B cell (primary cell): Measurements from ENCODE around the gene APRT. TPM values are rescaled to one million over a fixed set of nuclear protein-coding genes. Genes with fewer than 3 reads are reported as not detected.

ENCODE experiments used
- ATAC-seq: fragments of 200-7000 bp; cut with Tn5 transposase; one replicate; pipeline ENCODE4 v1.10.0; 2021; ENCODE audit warnings: low read depth, mild to moderate bottlenecking, moderate number of reproducible peaks, moderate library complexity
- CTCF ChIA-PET: fragments of 350-600 bp; sonication (Branson Sonifier 250); formaldehyde crosslinking; loops from one replicate; lab custom pipeline; 2021; ENCODE audit warnings: antibody characterized with exemption, inconsistent platforms; lab: Charles Lee
- POLR2A ChIA-PET: fragments of 350-600 bp; sonication (Branson Sonifier 250); formaldehyde crosslinking; loops from one replicate; lab custom pipeline; 2021; ENCODE audit warnings: antibody characterized with exemption; lab: Charles Lee
- DNase-seq: peaks from one replicate; pipeline ENCODE4 v3.0.0; 2013
- H2AFZ ChIP-seq: 2 replicates; pipeline ENCODE4 v1.6.1; 2012; ENCODE audit warnings: mild to moderate bottlenecking, low read depth, low read length; ENCODE audit not compliant: insufficient read depth, poor library complexity, severe bottlenecking
- H3K27ac ChIP-seq, 2 donors: 1 replicate in 1 of 2; 2 replicates in 1 of 2; pipeline ENCODE4 v1.5.1; 2012 to 2013; ENCODE audit warnings: low read length in 2 of 2, mild to moderate bottlenecking in 2 of 2, moderate library complexity in 1 of 2
- H3K27me3 ChIP-seq, 4 experiments: fragments of 200-600 bp in 1 of 4; sonication (generic) in 1 of 4; replicated peaks in 1 of 4; 1 replicate in 2 of 4; 2 replicates in 2 of 4; pipeline versions ENCODE4 v1.6.1 to v1.7.0; 2013 to 2016; ENCODE audit warnings: low read length in 3 of 4, mild to moderate bottlenecking in 2 of 4, mixed read lengths in 1 of 4, moderate library complexity in 1 of 4; ENCODE audit not compliant: insufficient read depth in 4 of 4, control insufficient read depth in 3 of 4; ENCODE audit errors: control extremely low read depth in 1 of 4
- H3K36me3 ChIP-seq, 2 experiments: replicated peaks in 1 of 2; 1 replicate in 1 of 2; 2 replicates in 1 of 2; pipeline versions ENCODE4 v1.6.1 to v1.7.1; 2013; ENCODE audit warnings: low read length in 1 of 2; ENCODE audit not compliant: insufficient read depth in 2 of 2, control insufficient read depth in 1 of 2; ENCODE audit errors: control extremely low read depth in 1 of 2, extremely low read depth in 1 of 2
- H3K4me1 ChIP-seq, 2 donors: fragments of 200-600 bp in 1 of 2; sonication (generic) in 1 of 2; 1 replicate in 1 of 2; 2 replicates in 1 of 2; pipeline versions ENCODE4 v1.5.1 to v1.6.1; 2013 to 2017; ENCODE audit warnings: low read length in 2 of 2; ENCODE audit not compliant: control insufficient read depth in 2 of 2, insufficient read depth in 2 of 2
- H3K4me2 ChIP-seq: replicated peaks from 2 replicates; pipeline ENCODE3; 2012; ENCODE audit warnings: mild to moderate bottlenecking, low read depth, low read length; ENCODE audit not compliant: poor library complexity, severe bottlenecking
- H3K4me3 ChIP-seq, 5 experiments: fragments of 200-600 bp in 1 of 5; sonication (generic) in 1 of 5; 1 replicate in 3 of 5; 2 replicates in 2 of 5; pipeline versions ENCODE4 v1.5.1 to v1.7.0; 2011 to 2016; ENCODE audit warnings: low read length in 4 of 5, mild to moderate bottlenecking in 4 of 5, low read depth in 2 of 5, control low read depth in 1 of 5, moderate library complexity in 1 of 5; ENCODE audit not compliant: insufficient read depth in 1 of 5; ENCODE audit errors: control extremely low read depth in 1 of 5, extremely low read depth in 1 of 5
- H3K79me2 ChIP-seq: fragments of 200-600 bp; sonication (generic); one replicate; pipeline ENCODE4 v1.6.0; 2016; ENCODE audit warnings: low read length; ENCODE audit not compliant: control insufficient read depth, insufficient read depth
- H3K9ac ChIP-seq: fragments of 200-600 bp; sonication (generic); 2 replicates; pipeline ENCODE4 v1.6.1; 2017; ENCODE audit warnings: mild to moderate bottlenecking, low read length, moderate library complexity
- H3K9me3 ChIP-seq, 3 donors: one replicate each; pipeline versions ENCODE4 v1.6.1 to v1.7.1; 2013; ENCODE audit warnings: low read length in 2 of 3; ENCODE audit not compliant: control insufficient read depth in 2 of 3, insufficient read depth in 1 of 3; ENCODE audit errors: control extremely low read depth in 1 of 3
- H4K20me1 ChIP-seq: 2 replicates; pipeline ENCODE4 v1.6.0; 2012; ENCODE audit warnings: mild to moderate bottlenecking, low read length; ENCODE audit not compliant: insufficient read depth, control insufficient read depth, poor library complexity, severe bottlenecking
- H3K27ac Mint-ChIP-seq: one replicate; pipeline ENCODE4 v1.8.0; 2021; ENCODE audit warnings: mixed read lengths
- H3K27me3 Mint-ChIP-seq: one replicate; pipeline ENCODE4 v1.8.0; 2021; ENCODE audit warnings: mixed read lengths
- H3K4me1 Mint-ChIP-seq: one replicate; pipeline ENCODE4 v1.8.0; 2021; ENCODE audit warnings: mixed read lengths
- H3K4me3 Mint-ChIP-seq: one replicate; pipeline ENCODE4 v1.8.0; 2021; ENCODE audit warnings: mixed read lengths
- H3K9me3 Mint-ChIP-seq: one replicate; pipeline ENCODE4 v1.8.0; 2022; ENCODE audit warnings: mixed read lengths; ENCODE audit not compliant: insufficient read depth
- CTCF ChIP-seq: fragments of 200-600 bp; IDR thresholded peaks from one replicate; pipeline ENCODE4 v1.8.0; 2022; ENCODE audit warnings: antibody characterized with exemption, mild to moderate bottlenecking
- EZH2 ChIP-seq: IDR thresholded peaks from 2 replicates; pipeline ENCODE4 v1.6.1; 2012; ENCODE audit warnings: borderline replicate concordance, low read depth, mild to moderate bottlenecking, moderate library complexity, low read length; ENCODE audit not compliant: insufficient read depth, poor library complexity, severe bottlenecking
- WGBS: methylation state at CpG from one replicate; pipeline ENCODE4 v1.1.5; 2013; ENCODE audit warnings: missing lambda C conversion rate; ENCODE audit not compliant: insufficient coverage; 5-methylcytosine and 5-hydroxymethylcytosine counted together
- intact Hi-C: fragments of 100-400 bp; cut with micrococcal nuclease; formaldehyde crosslinking; loops from one replicate; pipeline ENCODE4 v1.10.0; 2022
- polyA plus RNA-seq: library from polyadenylated mRNA; depleted of rRNA; stranded (reverse); fragments of >200 nt; gene quantifications from 2 replicates; pipeline ENCODE4 v1.2.3, GENCODE V29; 2012
- total RNA-seq, 2 donors: library from RNA; stranded (reverse); fragments of 120-200 nt in 1 of 2; gene quantifications; 1 replicate in 1 of 2; 2 replicates in 1 of 2; pipeline versions ENCODE4 v1.2.3 to v1.2.4, GENCODE V29; 2013 to 2022

Gene APRT
- total and polyA plus RNA-seq, 2 donors (not counting 1 experiment from before 2014, with no cell fraction given), result 124 to 161 TPM

DNA sequence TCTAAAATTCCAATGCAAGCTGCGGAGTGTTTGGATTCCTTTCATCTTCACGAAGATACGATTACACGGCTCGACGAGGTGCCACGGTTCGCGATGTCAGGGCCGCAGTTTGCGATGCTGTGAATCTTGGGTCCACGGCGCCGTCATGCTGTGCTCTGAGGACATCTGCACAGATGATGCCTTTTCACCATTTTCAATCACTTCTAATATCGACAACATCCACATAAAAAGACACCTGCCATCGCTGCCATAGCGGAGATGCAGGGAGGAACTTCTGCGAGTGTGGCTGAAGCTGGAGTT lies 6.8 kb upstream of the APRT start:
- ChIA-PET CTCF (interaction anchor here (2.3 to 4.3 kb wide), 2 partner anchors 39 to 348 kb away, joined by 7 to 19 read pairs; partner anchors contain the start of genes GALNS and TRAPPC2L), POLR2A (no interaction called here)
- H3K9me3 Mint-ChIP-seq, result no peaks in the 10 kb centered on the region
- H3K4me1 ChIP-seq, result peaks cover 0 to 5% of the 10 kb centered on the region in 2 donors
- H3K27ac Mint-ChIP-seq, result no peak overlapping the region
- no peaks in the 10 kb centered on the region for H3K27me3 ChIP-seq
- H3K9me3 ChIP-seq, result no peaks in the 10 kb centered on the region
- no peaks in the 10 kb centered on the region for H3K4me1 Mint-ChIP-seq
- DNase-seq (no peak), ATAC-seq (no peak)
- intact Hi-C loops, result no loop called here
- TF ChIP-seq CTCF (no peak), EZH2 (no peak)
- no peaks in the 10 kb centered on the region for H3K79me2 ChIP-seq
- no peak overlapping the region for H2AFZ ChIP-seq
- H3K4me3 Mint-ChIP-seq, result no peak overlapping the region
- H4K20me1 ChIP-seq, result no peaks in the 10 kb centered on the region
- no peak overlapping the region for H3K4me3 ChIP-seq
- H3K36me3 ChIP-seq, result peaks cover 0 to 17% of the 10 kb centered on the region in 2 experiments
- H3K9ac ChIP-seq, result no peak overlapping the region
- no peaks in the 10 kb centered on the region for H3K27me3 Mint-ChIP-seq
- 96% methylated on average over 18 of the region's 18 CpGs for WGBS
- no peak overlapping the region for H3K27ac ChIP-seq
- H3K4me2 ChIP-seq, result no peak overlapping the region

- H3K9me3 Mint-ChIP-seq, result no peaks in the 10 kb centered on the region
- H3K9ac ChIP-seq, result no peak overlapping the region
- 92% methylated on average over 40 of the region's 40 CpGs for WGBS
- CTCF ChIA-PET, result interaction anchor here (0.6 to 4.3 kb wide), 5 partner anchors 11 to 400 kb away, joined by 3 to 19 read pairs (median 6); partner anchors contain the start of genes GALNS, TRAPPC2L and ZNF778
- no peaks in the 10 kb centered on the region for H3K27me3 Mint-ChIP-seq
- no peak overlapping the region for H3K4me3 ChIP-seq
- H3K79me2 ChIP-seq, result no peaks in the 10 kb centered on the region
- no peaks in the 10 kb centered on the region for H4K20me1 ChIP-seq
- ATAC-seq (no peak), DNase-seq (no peak)
- peaks cover 0 to 5% of the 10 kb centered on the region in 2 donors for H3K4me1 ChIP-seq
- POLR2A ChIA-PET, result no interaction called here
- H2AFZ ChIP-seq, result no peak overlapping the region
- H3K36me3 ChIP-seq, result peaks cover 0 to 14% of the 10 kb centered on the region in 2 experiments
- no peaks in the 10 kb centered on the region for H3K4me1 Mint-ChIP-seq
- H3K27ac ChIP-seq, result no peak overlapping the region
- no peaks in the 10 kb centered on the region for H3K9me3 ChIP-seq
- no peak overlapping the region for H3K4me2 ChIP-seq
- no peaks in the 10 kb centered on the region for H3K27me3 ChIP-seq
- intact Hi-C loops, result loop anchor here (2.0 kb wide), 1 partner anchor 125 kb away; no protein-coding TSS in a partner anchor
- no peak overlapping the region for H3K27ac Mint-ChIP-seq
- TF ChIP-seq CTCF, result no peak
- TF ChIP-seq EZH2, result no peak
- H3K4me3 Mint-ChIP-seq, result no peak overlapping the region
These were observed 6.3 kb upstream of the APRT start for GRCh38 chr16:88817785-88818574.
